ENCODE measurements around the gene QPRT.
A peak's percentile ranks its signal among the peaks of the same experiment; 100 is the strongest.
"Not testable (repeated sequence)": the region's sequence is repeated elsewhere in the genome, so short reads cannot be mapped to it uniquely, and the experiment has no call there.

QPRT gene

GRCh38 chr16:29699324-29700219, 20.6 kb downstream of the QPRT start:
- H3K9me3 ChIP-seq (ENCODE audit: control insufficient read depth in 2 of 2, low read length in 2 of 2) = no peaks in the 10 kb centered on the region
- H3K9ac ChIP-seq (ENCODE audit: low read depth in 1 of 2, low read length in 2 of 2) = no peak overlapping the region
- H3K36me3 ChIP-seq (ENCODE audit: control insufficient read depth in 2 of 2, insufficient read depth in 2 of 2, low read length in 2 of 2) = peaks cover 0 to 7% of the 10 kb centered on the region in 2 donors
- no peaks in the 10 kb centered on the region for H3K27me3 ChIP-seq (ENCODE audit: control insufficient read depth in 2 of 2, insufficient read depth in 2 of 2, low read length in 2 of 2)
- H3K4me3 ChIP-seq (ENCODE audit: low read length in 2 of 2) = no peak overlapping the region
- no peak overlapping the region for H3K27ac ChIP-seq (ENCODE audit: low read depth in 2 of 2, low read length in 2 of 2)
- peaks cover 2 to 7% of the 10 kb centered on the region in 2 donors for H3K4me1 ChIP-seq (ENCODE audit: control insufficient read depth in 2 of 2, insufficient read depth in 2 of 2, low read length in 2 of 2)

DNA sequence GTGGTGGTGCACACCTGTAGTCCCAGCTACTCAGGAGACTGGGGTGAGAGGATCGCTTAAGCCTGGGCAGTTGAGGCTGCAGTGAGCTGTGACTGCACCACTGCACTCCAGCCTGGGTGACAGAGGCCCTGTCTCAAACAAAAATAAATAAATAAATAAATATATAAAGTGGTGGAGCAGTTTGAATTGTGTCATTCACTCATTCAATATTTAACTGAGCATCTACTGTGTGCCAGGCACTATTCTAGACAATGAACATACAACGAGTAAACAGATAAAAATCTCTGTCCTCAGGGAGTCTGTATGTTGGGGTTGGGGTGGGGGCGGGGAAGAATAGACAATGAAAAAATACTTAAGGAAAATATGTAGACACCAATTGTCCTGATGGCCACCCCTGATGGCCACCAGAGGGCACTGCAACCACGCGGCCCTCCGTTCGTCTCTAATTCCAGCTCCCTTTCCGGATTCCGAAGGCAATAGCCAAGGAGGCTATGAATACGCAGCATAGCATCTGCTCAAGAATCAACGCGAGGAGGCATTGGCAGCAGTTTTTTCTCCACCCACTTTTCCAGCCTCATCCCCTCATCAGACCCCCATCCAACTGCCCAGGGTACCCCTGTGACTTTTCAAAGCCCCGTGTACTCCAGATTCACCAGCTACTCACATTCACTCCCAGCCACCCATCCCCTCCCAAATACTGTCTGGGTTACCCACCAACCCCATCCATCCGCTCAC, 21.4 kb downstream of the QPRT start:
- H3K4me3 ChIP-seq (ENCODE audit: low read length in 2 of 2) = peak overlapping the region in 1 of 2 donors; percentile 20
- H3K27me3 ChIP-seq (ENCODE audit: control insufficient read depth in 2 of 2, insufficient read depth in 2 of 2, low read length in 2 of 2) = no peaks in the 10 kb centered on the region
- no peak overlapping the region for H3K27ac ChIP-seq (ENCODE audit: low read depth in 2 of 2, low read length in 2 of 2)
- H3K36me3 ChIP-seq (ENCODE audit: control insufficient read depth in 2 of 2, insufficient read depth in 2 of 2, low read length in 2 of 2) = peaks cover 0 to 7% of the 10 kb centered on the region in 2 donors
- H3K4me1 ChIP-seq (ENCODE audit: control insufficient read depth in 2 of 2, insufficient read depth in 2 of 2, low read length in 2 of 2) = peaks cover 2 to 7% of the 10 kb centered on the region in 2 donors
- no peaks in the 10 kb centered on the region for H3K9me3 ChIP-seq (ENCODE audit: control insufficient read depth in 2 of 2, low read length in 2 of 2)
- H3K9ac ChIP-seq (ENCODE audit: low read depth in 1 of 2, low read length in 2 of 2) = no peak overlapping the region

- H3K9ac ChIP-seq (ENCODE audit: low read depth in 1 of 2, low read length in 2 of 2) = no peak overlapping the region
- no peaks in the 10 kb centered on the region for H3K9me3 ChIP-seq (ENCODE audit: control insufficient read depth in 2 of 2, low read length in 2 of 2)
- H3K4me3 ChIP-seq (ENCODE audit: low read length in 2 of 2) = no peak overlapping the region
- peaks cover 0 to 7% of the 10 kb centered on the region in 2 donors for H3K36me3 ChIP-seq (ENCODE audit: control insufficient read depth in 2 of 2, insufficient read depth in 2 of 2, low read length in 2 of 2)
- peak overlapping the region in 1 of 2 donors; percentile 71 for H3K27ac ChIP-seq (ENCODE audit: low read depth in 2 of 2, low read length in 2 of 2)
- peaks cover 2 to 7% of the 10 kb centered on the region in 2 donors for H3K4me1 ChIP-seq (ENCODE audit: control insufficient read depth in 2 of 2, insufficient read depth in 2 of 2, low read length in 2 of 2)
- no peaks in the 10 kb centered on the region for H3K27me3 ChIP-seq (ENCODE audit: control insufficient read depth in 2 of 2, insufficient read depth in 2 of 2, low read length in 2 of 2)
Observed at GRCh38 chr16:29701214-29701555, 22.2 kb downstream of the QPRT start.

DNA sequence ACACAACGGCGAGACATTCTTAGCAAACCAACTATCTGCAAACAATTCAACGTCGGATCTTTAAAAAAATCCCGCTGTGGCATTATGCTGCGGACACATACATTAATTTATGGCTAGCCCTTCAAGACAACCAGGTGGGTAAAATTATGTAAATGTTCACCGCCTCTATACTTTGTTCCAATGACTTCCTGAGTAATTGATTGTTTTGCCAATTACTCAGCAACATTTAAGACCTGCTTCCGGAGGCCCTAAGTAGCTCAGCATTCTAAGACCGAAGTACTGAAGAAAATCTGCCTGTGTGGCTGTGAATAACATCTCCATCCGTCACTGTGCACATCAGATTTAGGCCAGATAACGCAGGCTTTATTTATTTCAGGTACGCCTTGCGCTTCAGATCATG, 23.3 kb downstream of the QPRT start:
- Histone ChIP-seq H3K9ac (ENCODE audit: low read depth in 1 of 2, low read length in 2 of 2) (no peak overlapping the region), H3K27me3 (ENCODE audit: control insufficient read depth in 2 of 2, insufficient read depth in 2 of 2, low read length in 2 of 2) (no peaks in the 10 kb centered on the region), H3K9me3 (ENCODE audit: control insufficient read depth in 2 of 2, low read length in 2 of 2) (no peaks in the 10 kb centered on the region), H3K27ac (ENCODE audit: low read depth in 2 of 2, low read length in 2 of 2) (peak overlapping the region in 1 of 2 donors; percentile 43), H3K36me3 (ENCODE audit: control insufficient read depth in 2 of 2, insufficient read depth in 2 of 2, low read length in 2 of 2) (peaks cover 0 to 3% of the 10 kb centered on the region in 2 donors), H3K4me3 (ENCODE audit: low read length in 2 of 2) (no peak overlapping the region), H3K4me1 (ENCODE audit: control insufficient read depth in 2 of 2, insufficient read depth in 2 of 2, low read length in 2 of 2) (peaks cover 2 to 7% of the 10 kb centered on the region in 2 donors)

- no peaks in the 10 kb centered on the region for H3K36me3 ChIP-seq (ENCODE audit: control insufficient read depth in 2 of 2, insufficient read depth in 2 of 2, low read length in 2 of 2)
- no peaks in the 10 kb centered on the region for H3K27me3 ChIP-seq (ENCODE audit: control insufficient read depth in 2 of 2, insufficient read depth in 2 of 2, low read length in 2 of 2)
- H3K27ac ChIP-seq (ENCODE audit: low read depth in 2 of 2, low read length in 2 of 2) = no peak overlapping the region
- no peaks in the 10 kb centered on the region for H3K9me3 ChIP-seq (ENCODE audit: control insufficient read depth in 2 of 2, low read length in 2 of 2)
- H3K4me3 ChIP-seq (ENCODE audit: low read length in 2 of 2) = no peak overlapping the region
- H3K4me1 ChIP-seq (ENCODE audit: control insufficient read depth in 2 of 2, insufficient read depth in 2 of 2, low read length in 2 of 2) = peaks cover 2% of the 10 kb centered on the region in 2 donors
- no peak overlapping the region for H3K9ac ChIP-seq (ENCODE audit: low read depth in 1 of 2, low read length in 2 of 2)
Observed at GRCh38 chr16:29705030-29705429, 26.1 kb downstream of the QPRT start.

DNA sequence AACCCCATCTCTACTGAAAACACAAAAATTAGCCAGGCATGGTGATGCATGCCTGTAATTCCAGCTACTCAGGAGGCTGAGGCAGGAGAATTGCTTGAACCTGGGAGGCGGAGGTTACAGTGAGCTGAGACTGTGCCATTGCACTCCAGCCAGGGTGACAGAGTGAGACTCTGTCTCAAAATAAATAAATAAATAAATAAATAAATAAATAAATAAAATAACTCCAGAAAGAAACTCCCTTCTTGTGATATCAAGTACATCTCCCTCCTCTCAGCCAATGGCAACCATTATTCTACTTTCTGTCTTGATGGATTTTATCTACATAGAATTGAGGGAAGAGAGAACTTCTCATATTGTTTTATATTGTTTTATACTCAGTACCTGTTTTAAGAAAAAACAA, 28.2 kb downstream of the QPRT start:
- not testable (repeated sequence) for H3K36me3 ChIP-seq (ENCODE audit: control insufficient read depth in 2 of 2, insufficient read depth in 2 of 2, low read length in 2 of 2); H3K4me3 ChIP-seq (ENCODE audit: low read length in 2 of 2); H3K27me3 ChIP-seq (ENCODE audit: control insufficient read depth in 2 of 2, insufficient read depth in 2 of 2, low read length in 2 of 2); H3K9ac ChIP-seq (ENCODE audit: low read depth in 1 of 2, low read length in 2 of 2); H3K9me3 ChIP-seq (ENCODE audit: control insufficient read depth in 2 of 2, low read length in 2 of 2); H3K27ac ChIP-seq (ENCODE audit: low read depth in 2 of 2, low read length in 2 of 2); H3K4me1 ChIP-seq (ENCODE audit: control insufficient read depth in 2 of 2, insufficient read depth in 2 of 2, low read length in 2 of 2)

DNA sequence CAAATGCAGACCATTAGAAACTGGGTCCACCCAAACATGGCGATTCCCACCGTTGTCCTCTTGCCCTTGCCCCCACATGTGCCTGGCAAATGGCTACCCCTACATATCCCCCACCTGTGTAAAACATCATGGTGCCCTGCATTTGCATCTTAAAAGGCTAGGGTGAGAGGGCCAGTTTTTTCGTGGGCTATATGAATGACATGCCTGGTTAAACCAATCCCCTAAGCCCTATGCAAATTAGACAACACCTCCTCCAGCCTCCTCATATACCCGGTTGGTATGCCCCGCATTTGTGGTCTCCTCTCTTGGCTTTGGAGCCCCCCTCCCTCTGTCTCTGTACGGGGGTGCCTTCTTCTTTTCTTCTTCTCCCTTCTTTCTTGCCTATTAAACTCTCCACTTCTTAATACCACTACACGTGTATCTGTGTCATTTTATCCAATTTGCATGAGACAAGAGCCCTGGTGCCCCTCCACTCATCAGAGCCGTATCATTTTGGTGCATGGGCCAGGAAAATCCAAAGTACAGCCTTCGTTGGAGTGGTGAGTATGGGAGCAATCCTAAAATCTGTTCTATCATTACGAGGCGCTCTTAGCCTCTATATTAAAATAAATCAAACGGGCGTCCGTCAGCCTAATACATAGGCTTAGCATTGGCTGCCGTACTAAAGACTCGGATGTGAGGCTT, 30.1 kb downstream of the QPRT start:
- no peak overlapping the region for H3K4me3 ChIP-seq (ENCODE audit: low read length in 2 of 2)
- H3K27ac ChIP-seq (ENCODE audit: low read depth in 2 of 2, low read length in 2 of 2) = no peak overlapping the region
- H3K4me1 ChIP-seq (ENCODE audit: control insufficient read depth in 2 of 2, insufficient read depth in 2 of 2, low read length in 2 of 2) = no peaks in the 10 kb centered on the region
- H3K36me3 ChIP-seq (ENCODE audit: control insufficient read depth in 2 of 2, insufficient read depth in 2 of 2, low read length in 2 of 2) = no peaks in the 10 kb centered on the region
- no peaks in the 10 kb centered on the region for H3K27me3 ChIP-seq (ENCODE audit: control insufficient read depth in 2 of 2, insufficient read depth in 2 of 2, low read length in 2 of 2)
- no peaks in the 10 kb centered on the region for H3K9me3 ChIP-seq (ENCODE audit: control insufficient read depth in 2 of 2, low read length in 2 of 2)
- H3K9ac ChIP-seq (ENCODE audit: low read depth in 1 of 2, low read length in 2 of 2) = no peak overlapping the region

DNA sequence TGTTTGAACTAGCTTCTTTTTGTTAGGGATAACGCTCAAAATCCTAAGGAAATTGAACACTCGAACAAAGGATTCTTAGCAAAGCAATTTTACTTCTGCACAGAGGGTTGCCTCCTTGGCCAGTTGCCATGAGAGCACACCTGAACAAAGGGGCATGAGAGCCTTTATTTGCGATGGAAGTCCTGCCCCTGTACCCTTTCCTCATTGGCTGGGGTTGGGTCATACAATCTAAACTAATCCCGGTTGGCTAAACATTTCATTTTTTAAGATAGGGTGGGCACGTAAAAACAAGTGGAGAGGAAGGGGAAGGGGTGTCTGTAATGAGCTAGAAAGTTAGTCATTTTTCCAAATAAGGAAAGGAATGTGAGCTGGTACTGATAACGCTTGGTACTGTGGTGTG, 30.7 kb downstream of the QPRT start:
- H3K4me3 ChIP-seq (ENCODE audit: low read length in 2 of 2); H3K27me3 ChIP-seq (ENCODE audit: control insufficient read depth in 2 of 2, insufficient read depth in 2 of 2, low read length in 2 of 2); H3K9ac ChIP-seq (ENCODE audit: low read depth in 1 of 2, low read length in 2 of 2); H3K4me1 ChIP-seq (ENCODE audit: control insufficient read depth in 2 of 2, insufficient read depth in 2 of 2, low read length in 2 of 2); H3K36me3 ChIP-seq (ENCODE audit: control insufficient read depth in 2 of 2, insufficient read depth in 2 of 2, low read length in 2 of 2); H3K9me3 ChIP-seq (ENCODE audit: control insufficient read depth in 2 of 2, low read length in 2 of 2); H3K27ac ChIP-seq (ENCODE audit: low read depth in 2 of 2, low read length in 2 of 2): not testable (repeated sequence)

DNA sequence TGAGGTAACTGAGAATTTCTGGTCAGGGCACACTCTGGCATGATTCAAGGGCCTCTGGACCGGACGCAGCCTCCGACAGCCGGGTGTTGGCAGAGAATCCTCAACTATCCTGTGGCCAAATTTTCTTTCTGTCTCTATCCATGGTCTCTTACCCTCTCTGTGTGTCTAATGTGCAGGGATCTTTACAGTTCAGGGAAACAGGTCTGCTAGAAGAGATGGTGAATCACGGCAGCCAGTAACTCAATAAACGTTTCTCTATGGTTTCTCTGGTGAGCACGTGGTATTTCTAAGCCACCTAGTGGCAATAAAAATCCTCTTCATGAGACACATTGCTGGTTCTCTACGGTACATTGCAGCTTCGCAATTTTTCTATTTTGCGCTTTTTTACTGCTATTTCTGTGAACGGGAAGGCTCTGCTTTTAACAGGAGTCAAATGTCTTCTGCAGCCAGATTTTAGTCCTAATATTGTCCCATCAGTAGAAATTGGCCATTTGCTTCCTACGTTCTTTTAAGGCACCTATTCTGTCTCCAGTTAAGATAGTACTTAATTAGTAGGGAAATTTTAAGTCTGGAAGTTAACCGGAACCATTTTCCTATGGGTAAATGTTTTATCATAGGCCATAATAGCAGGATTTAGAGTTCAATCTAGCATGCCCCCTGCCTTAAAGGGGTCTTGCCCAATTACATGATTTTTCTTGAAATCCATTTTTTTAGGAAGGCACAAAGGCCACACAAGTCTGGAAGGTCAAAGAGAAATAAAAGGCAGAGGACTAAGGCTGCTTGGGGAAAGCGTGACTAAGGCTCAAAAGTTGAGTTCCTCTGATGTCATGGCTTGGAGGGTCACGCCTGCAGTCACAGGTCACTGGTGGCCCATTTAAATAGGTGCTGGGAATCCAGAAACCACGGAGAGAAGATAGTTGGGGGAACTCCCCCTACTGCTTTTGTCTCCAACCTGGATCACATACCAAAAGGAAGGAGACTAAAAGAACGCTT, 31.5 kb downstream of the QPRT start:
- no peak overlapping the region for H3K4me3 ChIP-seq (ENCODE audit: low read length in 2 of 2)
- H3K4me1 ChIP-seq (ENCODE audit: control insufficient read depth in 2 of 2, insufficient read depth in 2 of 2, low read length in 2 of 2) = no peaks in the 10 kb centered on the region
- H3K27ac ChIP-seq (ENCODE audit: low read depth in 2 of 2, low read length in 2 of 2) = no peak overlapping the region
- no peaks in the 10 kb centered on the region for H3K36me3 ChIP-seq (ENCODE audit: control insufficient read depth in 2 of 2, insufficient read depth in 2 of 2, low read length in 2 of 2)
- H3K9me3 ChIP-seq (ENCODE audit: control insufficient read depth in 2 of 2, low read length in 2 of 2) = no peaks in the 10 kb centered on the region
- H3K9ac ChIP-seq (ENCODE audit: low read depth in 1 of 2, low read length in 2 of 2) = no peak overlapping the region
- H3K27me3 ChIP-seq (ENCODE audit: control insufficient read depth in 2 of 2, insufficient read depth in 2 of 2, low read length in 2 of 2) = no peaks in the 10 kb centered on the region
